ENCODE results near the gene SLC1A7.
"Not testable (repeated sequence)": the region's sequence is repeated elsewhere in the genome, so short reads cannot be mapped to it uniquely, and the experiment has no call there.

Gene SLC1A7

DNA sequence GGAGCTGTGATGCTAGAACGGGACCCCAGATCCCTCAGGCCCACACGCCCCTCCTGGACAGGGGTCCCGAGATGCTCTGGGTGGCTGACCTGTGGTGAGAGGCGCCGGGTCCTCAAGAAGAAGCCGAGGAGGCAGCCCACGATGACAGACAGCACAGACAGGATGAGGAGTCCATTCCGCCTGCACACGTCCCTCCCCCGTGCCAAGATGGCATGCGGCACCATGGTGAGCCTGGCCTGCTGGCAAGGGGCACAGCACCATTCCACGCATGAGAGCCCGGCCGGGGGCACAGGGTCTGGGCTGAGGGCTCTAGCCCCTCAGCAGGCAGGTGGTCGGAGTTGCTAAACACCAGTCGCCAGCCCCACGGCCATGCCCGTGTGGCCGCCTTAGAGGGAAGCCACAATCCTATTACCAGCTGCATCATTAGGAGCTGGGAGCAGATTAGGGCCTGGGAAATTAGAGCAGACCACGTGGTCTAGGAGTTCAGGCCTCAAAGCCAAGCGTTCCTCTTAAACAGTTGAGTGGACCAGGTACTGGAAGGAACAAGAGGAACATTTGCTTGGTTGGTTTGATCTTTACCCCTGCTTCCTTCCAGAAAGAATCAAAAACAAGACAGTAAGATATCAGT is at the start of gene SLC1A7:
Gene SLC1A7 (minus strand): TSS at position 413 of the 628 bp plus-strand sequence. CDS start 189 bp downstream, at position 224.
- in situ Hi-C loops (cut with MboI; ENCODE audit: low sequenced_read_pairs), result no loop called here

DNA sequence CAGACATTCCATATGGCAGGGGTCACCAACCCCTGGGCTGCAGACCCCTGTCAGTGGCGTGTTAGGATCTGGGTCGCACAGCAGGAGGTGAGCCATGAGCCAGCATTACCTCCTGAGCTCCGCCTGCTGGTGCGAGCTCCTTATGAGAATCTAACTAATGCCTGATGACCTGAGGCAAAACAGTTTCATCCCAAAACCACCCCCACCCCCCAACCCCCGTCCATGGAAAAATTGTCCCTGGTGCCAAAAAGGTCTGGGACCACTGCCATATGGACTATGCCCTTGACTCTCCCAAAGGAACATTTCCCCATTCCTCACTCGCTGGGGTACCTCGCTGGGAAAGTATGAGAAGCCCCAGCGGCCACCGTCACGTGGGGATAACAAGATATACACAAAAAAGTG is 47.8 kb upstream of the SLC1A7 start:
- in situ Hi-C loops (cut with MboI; ENCODE audit: low sequenced_read_pairs), result no loop called here

DNA sequence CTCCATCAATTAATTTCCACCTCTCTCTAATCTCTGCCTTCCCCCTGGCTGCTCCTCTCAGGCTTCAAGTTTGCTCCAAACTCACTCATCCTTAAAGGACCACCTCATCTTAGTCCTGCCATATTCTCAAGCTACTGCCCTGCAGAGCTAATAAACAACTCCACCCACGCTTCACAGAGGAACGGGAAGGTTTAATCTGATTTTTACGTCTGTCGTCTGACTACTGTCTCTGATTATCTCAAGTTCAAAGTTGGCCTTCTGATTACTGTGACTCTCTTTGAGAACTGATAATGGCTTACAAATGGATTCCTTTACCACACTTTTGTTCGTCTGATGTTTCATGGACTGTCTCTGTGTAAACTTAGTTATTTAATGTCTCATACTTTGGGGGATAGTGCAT is 46.6 kb upstream of the SLC1A7 start:
- in situ Hi-C loops (cut with MboI; ENCODE audit: low sequenced_read_pairs), result no loop called here

GRCh38 chr1:53188099-53188498 is 45.7 kb upstream of the SLC1A7 start:
- in situ Hi-C loops (cut with MboI; ENCODE audit: low sequenced_read_pairs), result no loop called here

GRCh38 chr1:53187401-53187800 is 45.0 kb upstream of the SLC1A7 start:
- in situ Hi-C loops (cut with MboI; ENCODE audit: low sequenced_read_pairs), result no loop called here

- in situ Hi-C loops (cut with MboI; ENCODE audit: low sequenced_read_pairs), result no loop called here
These were observed 44.1 kb upstream of the SLC1A7 start for GRCh38 chr1:53186533-53186932.

- in situ Hi-C loops (cut with MboI; ENCODE audit: low sequenced_read_pairs), result not testable (repeated sequence)
These were observed 43.5 kb upstream of the SLC1A7 start for GRCh38 chr1:53185955-53186297.

GRCh38 chr1:53183095-53183990 is 40.9 kb upstream of the SLC1A7 start:
- in situ Hi-C loops (cut with MboI; ENCODE audit: low sequenced_read_pairs), result no loop called here

DNA sequence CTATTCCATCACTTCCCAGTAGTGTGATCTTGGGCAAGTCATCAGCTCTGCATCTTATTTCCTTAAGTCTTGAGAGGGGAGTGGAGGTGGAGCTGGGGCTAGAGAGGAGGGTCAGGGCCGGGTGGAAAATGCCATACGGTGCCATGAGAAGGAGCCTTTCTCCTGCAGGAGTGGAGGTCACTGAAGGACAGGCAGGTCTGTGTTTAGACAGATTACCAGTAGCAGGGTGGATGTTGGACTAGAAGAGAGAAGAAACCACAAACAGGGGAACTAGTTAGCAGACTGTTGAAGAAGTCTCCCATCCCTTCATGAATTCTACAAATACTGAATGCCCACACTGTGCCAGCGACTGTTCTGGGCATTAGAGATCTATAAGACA is 40.3 kb upstream of the SLC1A7 start:
- in situ Hi-C loops (cut with MboI; ENCODE audit: low sequenced_read_pairs), result no loop called here

DNA sequence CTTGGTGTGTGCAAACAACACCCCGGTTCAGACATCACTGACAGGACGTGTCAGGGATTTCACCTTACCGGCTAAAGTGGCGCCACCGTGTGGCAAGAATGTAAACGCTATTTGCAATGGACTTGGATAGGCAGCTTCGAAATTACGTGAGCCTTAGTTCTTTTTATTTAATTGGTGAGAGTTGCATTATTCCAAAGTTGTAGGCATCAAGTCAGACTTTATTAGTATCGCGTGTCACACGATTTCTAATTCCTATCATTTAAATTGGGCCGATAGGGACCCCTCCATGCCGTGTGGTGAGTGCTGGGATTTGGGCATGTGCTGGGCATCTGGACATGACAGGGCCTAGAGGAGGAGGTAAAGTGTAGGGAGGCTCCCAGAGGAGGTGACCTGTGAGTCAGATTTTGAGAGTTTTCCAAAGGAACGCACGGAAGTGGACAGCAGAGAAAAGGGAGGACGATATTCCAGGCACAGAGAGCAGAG is 39.7 kb upstream of the SLC1A7 start:
- in situ Hi-C loops (cut with MboI; ENCODE audit: low sequenced_read_pairs), result no loop called here

DNA sequence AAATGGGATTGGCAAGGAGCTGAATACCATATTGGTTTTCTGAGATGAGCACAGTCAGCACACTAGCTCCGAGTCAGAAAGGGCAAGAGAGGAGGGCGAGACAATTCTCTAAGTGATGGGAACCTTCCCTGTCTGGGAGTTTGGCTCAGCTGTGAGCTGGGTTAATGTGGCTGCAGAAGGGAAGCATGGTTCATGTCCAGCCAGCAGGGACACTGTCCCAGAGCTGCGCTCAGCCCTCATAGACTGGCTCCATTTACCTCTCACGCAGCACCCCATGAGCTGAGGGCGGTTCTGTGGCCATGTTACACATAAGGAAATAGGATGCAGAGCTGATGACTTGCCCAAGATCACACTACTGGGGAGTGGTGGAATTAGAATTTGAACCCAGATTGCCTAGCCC is 38.5 kb upstream of the SLC1A7 start:
- in situ Hi-C loops (cut with MboI; ENCODE audit: low sequenced_read_pairs), result no loop called here

- in situ Hi-C loops (cut with MboI; ENCODE audit: low sequenced_read_pairs), result no loop called here
These were observed 37.8 kb upstream of the SLC1A7 start for GRCh38 chr1:53180226-53180625.

- in situ Hi-C loops (cut with MboI; ENCODE audit: low sequenced_read_pairs), result no loop called here
These were observed 34.2 kb upstream of the SLC1A7 start for GRCh38 chr1:53176452-53177208.

DNA sequence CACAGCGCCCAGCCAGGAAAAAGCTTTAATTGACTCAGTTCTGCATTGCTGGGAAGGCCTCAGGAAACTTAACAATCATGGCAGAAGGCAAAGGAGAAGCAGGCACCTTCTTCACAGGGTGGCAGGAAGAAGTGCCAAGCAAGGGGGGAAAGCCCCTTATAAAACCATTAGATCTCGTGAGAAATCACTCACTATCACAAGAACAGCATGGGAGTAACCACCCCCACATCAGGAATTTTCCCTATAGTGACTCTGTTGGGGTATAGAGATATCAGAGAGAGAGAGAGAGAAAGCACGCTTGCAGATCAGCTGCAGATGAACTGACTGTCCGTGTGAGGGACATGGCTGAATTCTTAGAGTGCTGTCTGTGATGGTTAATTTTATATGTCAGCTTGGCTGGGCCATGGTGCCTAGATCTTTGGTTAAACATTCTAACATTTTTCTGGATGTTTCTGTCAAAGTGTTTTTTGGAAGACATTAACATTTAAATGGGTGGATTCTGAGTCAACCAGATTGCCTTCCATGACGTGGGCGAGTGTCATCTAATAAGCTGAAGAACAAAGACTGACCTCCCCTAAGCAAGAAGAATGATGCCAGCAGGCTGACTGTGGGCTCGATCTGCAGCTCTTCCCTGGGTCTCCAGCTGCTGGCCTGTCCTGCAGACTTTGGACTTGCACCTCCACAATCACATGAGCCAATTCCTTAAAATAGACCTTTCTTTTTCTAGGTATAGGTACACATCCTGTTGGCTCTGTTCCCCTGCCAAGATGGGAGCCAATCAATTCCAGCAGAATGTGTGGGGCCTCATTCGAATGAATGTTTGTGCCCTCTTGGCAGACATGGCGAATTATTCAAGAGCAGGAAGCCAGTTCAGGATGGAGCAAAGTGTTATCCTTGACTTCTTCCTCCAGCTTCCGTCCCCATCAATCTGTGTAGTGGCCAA is 32.8 kb upstream of the SLC1A7 start:
- in situ Hi-C loops (cut with MboI; ENCODE audit: low sequenced_read_pairs), result no loop called here

DNA sequence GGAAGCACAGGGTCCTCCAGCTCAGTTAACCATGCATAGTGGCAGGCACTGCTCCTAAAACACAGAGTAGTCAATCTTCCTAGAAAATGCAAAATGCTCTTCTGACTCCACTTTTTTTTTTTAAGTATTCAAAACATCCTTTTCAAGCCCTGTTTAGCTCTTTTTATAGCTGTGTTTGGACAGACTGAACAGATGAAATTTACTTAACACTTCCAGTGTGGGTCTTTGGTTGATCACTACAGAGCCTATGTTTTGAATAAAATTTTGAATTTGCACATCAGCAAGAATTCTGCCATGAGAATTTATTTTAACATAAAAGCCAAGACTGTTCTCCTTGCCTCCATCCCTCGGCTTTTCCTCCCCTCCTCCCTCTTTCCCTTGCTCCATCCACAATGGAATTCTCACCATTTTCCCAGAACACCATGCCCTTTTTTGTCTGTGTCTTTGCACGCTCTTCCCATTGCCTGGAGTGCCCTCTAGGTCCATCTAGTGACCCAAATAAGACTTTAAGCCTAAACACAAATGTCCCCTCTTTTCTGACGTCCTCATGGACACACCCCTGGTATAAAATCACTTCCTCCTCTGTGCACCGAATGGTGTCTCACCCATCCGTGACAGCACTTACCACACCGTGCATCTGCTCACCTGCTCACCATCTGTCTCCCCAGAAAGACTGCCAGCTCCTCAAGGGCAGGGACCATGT is 30.1 kb upstream of the SLC1A7 start:
- in situ Hi-C loops (cut with MboI; ENCODE audit: low sequenced_read_pairs), result no loop called here

GRCh38 chr1:53166912-53167311 is 24.5 kb upstream of the SLC1A7 start:
- in situ Hi-C loops (cut with MboI; ENCODE audit: low sequenced_read_pairs), result no loop called here

- in situ Hi-C loops (cut with MboI; ENCODE audit: low sequenced_read_pairs), result no loop called here
These were observed 23.9 kb upstream of the SLC1A7 start for GRCh38 chr1:53166366-53166765.

- in situ Hi-C loops (cut with MboI; ENCODE audit: low sequenced_read_pairs), result no loop called here
These were observed 23.0 kb upstream of the SLC1A7 start for GRCh38 chr1:53165408-53165961.

DNA sequence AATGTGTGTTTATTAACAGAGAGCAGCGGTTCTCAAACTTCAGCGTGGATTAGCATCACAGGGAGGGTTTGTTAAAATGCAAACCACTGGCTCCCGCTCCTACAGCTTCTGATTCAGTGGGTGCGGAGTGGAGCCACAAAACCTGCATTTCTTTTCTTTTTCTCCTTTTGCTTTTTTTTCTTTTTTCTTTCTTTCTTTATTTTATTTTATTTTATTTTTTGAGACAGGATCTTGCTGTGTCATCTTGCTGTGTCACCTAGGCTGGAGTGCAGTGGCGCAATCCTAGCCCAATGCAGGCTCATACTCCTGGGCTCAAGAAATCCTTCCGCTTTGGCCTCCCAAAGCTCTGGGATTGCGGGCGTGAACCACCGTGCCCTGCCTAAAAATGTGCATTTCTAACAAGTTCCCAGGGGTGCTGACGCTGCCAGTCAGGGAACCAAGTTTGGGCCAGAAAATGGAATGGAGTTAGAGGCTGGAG is 20.9 kb upstream of the SLC1A7 start:
- in situ Hi-C loops (cut with MboI; ENCODE audit: low sequenced_read_pairs), result no loop called here
